Measurements from ENCODE around the gene KAT5. TPM values are rescaled to one million over a fixed set of nuclear protein-coding genes. Genes with fewer than 3 reads are reported as not detected.
"Not testable (repeated sequence)": the region's sequence is repeated elsewhere in the genome, so short reads cannot be mapped to it uniquely, and the experiment has no call there.

The KAT5 gene
- total and polyA plus RNA-seq, 10 of the 15 experiments (the other 5 are each of a cell fraction or from before 2014, with no cell fraction given): 3.4 to 66.1 (median 46.3) TPM

DNA sequence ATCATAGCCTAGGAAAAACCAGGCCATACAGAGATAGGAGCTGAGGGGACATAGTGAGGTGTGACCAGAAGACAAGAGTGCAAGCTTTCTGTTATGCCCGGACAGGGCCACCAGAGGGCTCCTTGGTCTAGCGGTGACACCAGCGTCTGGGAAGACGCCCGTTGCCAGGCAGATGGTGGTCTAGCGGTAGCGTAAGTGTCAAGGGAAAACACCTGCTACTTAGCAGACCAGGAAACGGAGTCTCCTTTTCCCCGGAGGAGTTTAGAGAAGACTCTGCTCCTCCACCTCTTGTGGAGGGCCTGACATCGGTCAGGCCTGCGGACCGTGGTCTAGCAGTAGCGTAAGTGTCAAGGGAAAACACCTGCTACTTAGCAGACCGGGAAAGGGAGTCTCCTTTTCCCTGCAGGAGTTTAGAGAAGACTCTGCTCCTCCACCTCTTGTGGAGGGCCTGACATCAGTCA lies 5.7 kb upstream of the KAT5 start (continued):
- TF ChIP-seq, protein P1, sequence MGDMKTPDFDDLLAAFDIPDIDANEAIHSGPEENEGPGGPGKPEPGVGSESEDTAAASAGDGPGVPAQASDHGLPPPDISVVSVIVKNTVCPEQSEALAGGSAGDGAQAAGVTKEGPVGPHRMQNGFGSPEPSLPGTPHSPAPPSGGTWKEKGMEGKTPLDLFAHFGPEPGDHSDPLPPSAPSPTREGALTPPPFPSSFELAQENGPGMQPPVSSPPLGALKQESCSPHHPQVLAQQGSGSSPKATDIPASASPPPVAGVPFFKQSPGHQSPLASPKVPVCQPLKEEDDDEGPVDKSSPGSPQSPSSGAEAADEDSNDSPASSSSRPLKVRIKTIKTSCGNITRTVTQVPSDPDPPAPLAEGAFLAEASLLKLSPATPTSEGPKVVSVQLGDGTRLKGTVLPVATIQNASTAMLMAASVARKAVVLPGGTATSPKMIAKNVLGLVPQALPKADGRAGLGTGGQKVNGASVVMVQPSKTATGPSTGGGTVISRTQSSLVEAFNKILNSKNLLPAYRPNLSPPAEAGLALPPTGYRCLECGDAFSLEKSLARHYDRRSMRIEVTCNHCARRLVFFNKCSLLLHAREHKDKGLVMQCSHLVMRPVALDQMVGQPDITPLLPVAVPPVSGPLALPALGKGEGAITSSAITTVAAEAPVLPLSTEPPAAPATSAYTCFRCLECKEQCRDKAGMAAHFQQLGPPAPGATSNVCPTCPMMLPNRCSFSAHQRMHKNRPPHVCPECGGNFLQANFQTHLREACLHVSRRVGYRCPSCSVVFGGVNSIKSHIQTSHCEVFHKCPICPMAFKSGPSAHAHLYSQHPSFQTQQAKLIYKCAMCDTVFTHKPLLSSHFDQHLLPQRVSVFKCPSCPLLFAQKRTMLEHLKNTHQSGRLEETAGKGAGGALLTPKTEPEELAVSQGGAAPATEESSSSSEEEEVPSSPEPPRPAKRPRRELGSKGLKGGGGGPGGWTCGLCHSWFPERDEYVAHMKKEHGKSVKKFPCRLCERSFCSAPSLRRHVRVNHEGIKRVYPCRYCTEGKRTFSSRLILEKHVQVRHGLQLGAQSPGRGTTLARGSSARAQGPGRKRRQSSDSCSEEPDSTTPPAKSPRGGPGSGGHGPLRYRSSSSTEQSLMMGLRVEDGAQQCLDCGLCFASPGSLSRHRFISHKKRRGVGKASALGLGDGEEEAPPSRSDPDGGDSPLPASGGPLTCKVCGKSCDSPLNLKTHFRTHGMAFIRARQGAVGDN (IDR thresholded peaks at IDR 0.05): 0 out of 2 replicates have a peak, but pooled peaks have one; percentile 16
- TF ChIP-seq IKZF2 (IDR thresholded peaks at IDR 0.05): peak; percentile 62 to 64
- 0 out of 2 replicates have a peak, but pooled peaks have one; percentile 35 for TF ChIP-seq TCF12 (IDR thresholded peaks at IDR 0.05; ENCODE audit: low read depth, low read length)
- peak; percentile 49; the same call in 1 of the 2 replicates for TF ChIP-seq LARP7 (IDR thresholded peaks at IDR 0.05)
- TF ChIP-seq RAD21 (IDR thresholded peaks at IDR 0.05; ENCODE audit: insufficient read depth, low read depth, low read length): peak; percentile 15; the same call in 1 of the 2 replicates

DNA sequence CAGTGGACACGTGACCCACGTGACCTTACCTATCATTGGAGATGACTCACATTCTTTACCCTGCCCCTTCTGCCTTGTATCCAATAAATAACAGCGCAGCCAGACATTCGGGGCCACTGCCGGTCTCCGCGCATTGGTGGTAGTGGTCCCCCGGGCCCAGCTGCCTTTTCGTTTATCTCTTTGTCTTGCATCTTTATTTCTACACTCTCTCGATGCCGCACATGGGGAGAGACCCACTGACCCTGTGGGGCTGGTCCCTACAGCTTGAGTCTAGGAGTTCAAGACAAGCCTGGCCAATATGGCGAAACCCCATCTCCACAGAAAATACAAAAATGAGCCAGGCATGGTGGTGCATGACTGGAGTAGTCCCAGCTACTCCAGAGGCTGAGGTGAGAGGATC lies 5.0 kb upstream of the KAT5 start:
- DNase-seq (ENCODE audit: low read depth, low spot score); in situ Hi-C loops (cut with MboI); H3K9me3 ChIP-seq (replicated peaks; ENCODE audit: control insufficient read depth, insufficient read depth, low read length); FAIRE-seq; H3K79me2 ChIP-seq (ENCODE audit: control insufficient read depth, insufficient read depth, low read length); BruUV-seq (replicated peaks); POLR2A ChIA-PET; H3K4me3 ChIP-seq; ATAC-seq; H3K27ac ChIP-seq (ENCODE audit: control insufficient read depth, insufficient read depth); H3K36me3 ChIP-seq (ENCODE audit: control insufficient read depth in 2 of 2, insufficient read depth in 2 of 2, low read length in 1 of 2); SMC1A ChIA-PET (ENCODE audit: uncharacterized antibody, unreplicated experiment); H3K4me1 ChIP-seq (ENCODE audit: control insufficient read depth, insufficient read depth, low read length); H3K4me2 ChIP-seq (ENCODE audit: control insufficient read depth, insufficient read depth); H2AFZ ChIP-seq (ENCODE audit: control insufficient read depth, low read depth, low read length); H3K27me3 ChIP-seq (replicated peaks in 1 of 2; ENCODE audit: control insufficient read depth in 2 of 2, insufficient read depth in 2 of 2, low read length in 1 of 2); H4K20me1 ChIP-seq (ENCODE audit: control insufficient read depth, insufficient read depth); H3K9ac ChIP-seq (ENCODE audit: control insufficient read depth, insufficient read depth, low read length): not testable (repeated sequence)
- CTCF ChIA-PET: interaction anchor here (1.3 to 3.5 kb wide), 5 partner anchors 24 to 111 kb away, joined by 3 to 26 read pairs (median 6); partner anchors contain the start of gene AP5B1
- 0 out of 2 replicates have a peak, but pooled peaks have one; percentile 12 for TF ChIP-seq RAD51 (IDR thresholded peaks at IDR 0.05)
- WGBS (ENCODE audit: insufficient coverage, insufficient replicate concordance, low lambda C conversion rate, missing lambda C conversion rate): 85% methylated on average over 12 of the region's 12 CpGs
- RAD21 ChIA-PET (ENCODE audit: unreplicated experiment): interaction anchor here (0.8 to 1.5 kb wide), 2 partner anchors 63 to 178 kb away, joined by 3 read pairs; no protein-coding TSS in a partner anchor
- intact Hi-C loops (cut with micrococcal nuclease; ENCODE audit: unreplicated experiment): loop anchor here (2.0 to 5.0 kb wide), 2 partner anchors 80 to 282 kb away; no protein-coding TSS in a partner anchor

Data from GM12878 (cell line).